WTC11 (cell line): ENCODE results near the gene ATXN7L3B.

Experiments
- CTCF ChIP-seq: fragments of 200-600 bp; IDR thresholded peaks from 2 replicates; pipeline ENCODE4 v1.8.0; 2022; ENCODE audit warnings: antibody characterized with exemption
- ESRRA ChIP-seq: sonication (generic); formaldehyde crosslinking; IDR thresholded peaks from 2 replicates; pipeline ENCODE4 v1.8.1; 2022; ENCODE audit warnings: mild to moderate bottlenecking, missing genetic modification reagents, borderline replicate concordance
- GABPB1 ChIP-seq: sonication (generic); formaldehyde crosslinking; IDR thresholded peaks from 2 replicates; pipeline ENCODE4 v1.8.1; 2023; ENCODE audit warnings: mild to moderate bottlenecking, missing genetic modification reagents
- GRHL2 ChIP-seq: fragments of 250-450 bp; sonication (Bioruptor Pico); IDR thresholded peaks from 2 replicates; pipeline ENCODE4 v1.8.0; 2022; ENCODE audit warnings: mild to moderate bottlenecking, moderate library complexity; ENCODE audit not compliant: insufficient replicate concordance, severe bottlenecking
- JUN ChIP-seq: sonication (generic); formaldehyde crosslinking; IDR thresholded peaks from 2 replicates; pipeline ENCODE4 v1.8.0; 2023; ENCODE audit warnings: mild to moderate bottlenecking, missing genetic modification reagents
- MAX ChIP-seq: sonication (generic); formaldehyde crosslinking; IDR thresholded peaks from 2 replicates; pipeline ENCODE4 v1.8.0; 2022; ENCODE audit warnings: mild to moderate bottlenecking, missing genetic modification reagents
- PRDM15 ChIP-seq: sonication (generic); formaldehyde crosslinking; IDR thresholded peaks from 2 replicates; pipeline ENCODE4 v1.8.0; 2022; ENCODE audit warnings: missing genetic modification reagents

- TF ChIP-seq CTCF (no peak), GABPB1 (no peak), MAX (CRISPR knock-in tag) (no peak), JUN (no peak), GRHL2 (CRISPR knock-in tag) (no peak), ESRRA (CRISPR knock-in tag) (no peak), PRDM15 (CRISPR knock-in tag) (no peak)
These were observed 21.8 kb upstream of the ATXN7L3B start for GRCh38 chr12:74515849-74516248.
